DOHH2 (cell line): ENCODE results near the gene FILIP1L.

Experiments used
- H3F3A ChIP-seq: fragments of 200-600 bp; sonication (generic), shearing (Covaris generic); 2 replicates; pipeline ENCODE4 v1.6.0; 2016; ENCODE audit warnings: antibody characterized with exemption, mild to moderate bottlenecking; ENCODE audit not compliant: control insufficient read depth, insufficient read depth
- H3K27ac ChIP-seq: fragments of 200-600 bp; sonication (generic); 2 replicates; pipeline ENCODE4 v1.5.1; 2014; ENCODE audit warnings: low read depth, mild to moderate bottlenecking, low read length, moderate library complexity
- H3K27me3 ChIP-seq: fragments of 200-600 bp; sonication (generic); 2 replicates; pipeline ENCODE4 v1.6.1; 2014; ENCODE audit warnings: mild to moderate bottlenecking, low read length, mixed read lengths; ENCODE audit not compliant: control insufficient read depth
- H3K36me3 ChIP-seq: fragments of 200-600 bp; sonication (generic); 2 replicates; pipeline ENCODE4 v1.6.1; 2014; ENCODE audit warnings: mild to moderate bottlenecking, low read length, moderate library complexity, mixed read lengths; ENCODE audit not compliant: control insufficient read depth
- H3K4me1 ChIP-seq: fragments of 200-600 bp; sonication (generic); 2 replicates; pipeline ENCODE4 v1.6.1; 2014; ENCODE audit warnings: mild to moderate bottlenecking, low read length, mixed read lengths; ENCODE audit not compliant: control insufficient read depth
- H3K4me2 ChIP-seq: fragments of 200-600 bp; sonication (generic); 2 replicates; pipeline ENCODE4 v1.6.0; 2014; ENCODE audit warnings: mild to moderate bottlenecking, low read length, moderate library complexity
- H3K4me3 ChIP-seq: fragments of 200-600 bp; sonication (generic); 2 replicates; pipeline ENCODE4 v1.5.1; 2014; ENCODE audit warnings: mild to moderate bottlenecking, low read length, mixed read lengths
- H3K79me2 ChIP-seq: fragments of 200-600 bp; sonication (generic); 2 replicates; pipeline ENCODE4 v1.6.1; 2014; ENCODE audit warnings: mild to moderate bottlenecking, low read length, mixed read lengths; ENCODE audit not compliant: control insufficient read depth
- H3K9me2 ChIP-seq: fragments of 200-600 bp; sonication (generic); replicated peaks from 2 replicates; pipeline ENCODE4 v1.6.1; 2014; ENCODE audit warnings: mild to moderate bottlenecking, low read length, mixed read lengths; ENCODE audit not compliant: control insufficient read depth
- H3K9me3 ChIP-seq: fragments of 200-600 bp; sonication (generic); 2 replicates; pipeline ENCODE4 v1.6.1; 2014; ENCODE audit warnings: antibody characterized with exemption, low read length, mixed read lengths; ENCODE audit not compliant: control insufficient read depth, insufficient read depth
- H4K20me1 ChIP-seq: fragments of 200-600 bp; sonication (generic); 2 replicates; pipeline ENCODE4 v1.6.0; 2014; ENCODE audit warnings: low read depth, mild to moderate bottlenecking, antibody characterized with exemption, low read length, moderate library complexity; ENCODE audit not compliant: control insufficient read depth, insufficient read depth
- CTCF ChIP-seq: fragments of 200-600 bp; sonication (generic); IDR thresholded peaks from one replicate; pipeline ENCODE4 v1.5.1; 2014; ENCODE audit warnings: antibody characterized with exemption, mild to moderate bottlenecking, low read depth, low read length; ENCODE audit not compliant: poor library complexity, severe bottlenecking
- EZH2phosphoT487 ChIP-seq: fragments of 200-600 bp; sonication (generic); IDR thresholded peaks from 2 replicates; pipeline ENCODE4 v1.6.1; 2017; ENCODE audit warnings: borderline replicate concordance, mild to moderate bottlenecking, antibody characterized with exemption, low read length, moderate library complexity, mixed read lengths

The FILIP1L gene

GRCh38 chr3:100124201-100124761, 10.0 kb upstream of the FILIP1L start:
- H3K9me3 ChIP-seq, result no peaks in the 10 kb centered on the region
- no peaks in the 10 kb centered on the region for H3F3A ChIP-seq
- H3K9me2 ChIP-seq, result no peaks in the 10 kb centered on the region
- H3K27ac ChIP-seq, result no peak overlapping the region
- no peak overlapping the region for H3K4me2 ChIP-seq
- H3K4me1 ChIP-seq, result no peaks in the 10 kb centered on the region
- no peaks in the 10 kb centered on the region for H4K20me1 ChIP-seq
- H3K4me3 ChIP-seq, result no peak overlapping the region
- no peaks in the 10 kb centered on the region for H3K79me2 ChIP-seq
- no peak for TF ChIP-seq CTCF
- TF ChIP-seq EZH2phosphoT487, result no peak
- H3K27me3 ChIP-seq, result no peaks in the 10 kb centered on the region
- H3K36me3 ChIP-seq, result no peaks in the 10 kb centered on the region

- no peaks in the 10 kb centered on the region for H3K79me2 ChIP-seq
- H3F3A ChIP-seq, result no peaks in the 10 kb centered on the region
- H3K4me3 ChIP-seq, result no peak overlapping the region
- H3K27ac ChIP-seq, result no peak overlapping the region
- TF ChIP-seq CTCF (no peak), EZH2phosphoT487 (no peak)
- H3K27me3 ChIP-seq, result no peaks in the 10 kb centered on the region
- no peaks in the 10 kb centered on the region for H3K36me3 ChIP-seq
- no peak overlapping the region for H3K4me2 ChIP-seq
- no peaks in the 10 kb centered on the region for H3K9me3 ChIP-seq
- no peaks in the 10 kb centered on the region for H4K20me1 ChIP-seq
- H3K9me2 ChIP-seq, result no peaks in the 10 kb centered on the region
- no peaks in the 10 kb centered on the region for H3K4me1 ChIP-seq
These were observed 8.8 kb upstream of the FILIP1L start for GRCh38 chr3:100123112-100123511.

- Histone ChIP-seq H3K4me2 (no peak overlapping the region), H3K9me2 (no peaks in the 10 kb centered on the region), H4K20me1 (no peaks in the 10 kb centered on the region), H3K27me3 (no peaks in the 10 kb centered on the region), H3K4me1 (no peaks in the 10 kb centered on the region), H3K9me3 (no peaks in the 10 kb centered on the region), H3K4me3 (no peak overlapping the region), H3K79me2 (no peaks in the 10 kb centered on the region), H3K36me3 (no peaks in the 10 kb centered on the region), H3K27ac (no peak overlapping the region), H3F3A (no peaks in the 10 kb centered on the region)
- no peak for TF ChIP-seq EZH2phosphoT487
- TF ChIP-seq CTCF, result no peak
These were observed 8.0 kb upstream of the FILIP1L start for GRCh38 chr3:100122321-100122720.
